Stimulated activated CD4-positive, alpha-beta T cell treated with anti-CD3 and anti-CD28 coated beads, TNF-alpha, amount 100 ng/mL, for 4 hours (primary cell): ENCODE results near the gene ADARB2.
"Not testable (repeated sequence)": the region's sequence is repeated elsewhere in the genome, so short reads cannot be mapped to it uniquely, and the experiment has no call there.

Experiments used
- DNase-seq, 3 experiments: peaks; one replicate each; pipeline ENCODE4 v3.0.0-alpha.2; 2020; ENCODE audit warnings: low read depth in 3 of 3

The ADARB2 gene

DNA sequence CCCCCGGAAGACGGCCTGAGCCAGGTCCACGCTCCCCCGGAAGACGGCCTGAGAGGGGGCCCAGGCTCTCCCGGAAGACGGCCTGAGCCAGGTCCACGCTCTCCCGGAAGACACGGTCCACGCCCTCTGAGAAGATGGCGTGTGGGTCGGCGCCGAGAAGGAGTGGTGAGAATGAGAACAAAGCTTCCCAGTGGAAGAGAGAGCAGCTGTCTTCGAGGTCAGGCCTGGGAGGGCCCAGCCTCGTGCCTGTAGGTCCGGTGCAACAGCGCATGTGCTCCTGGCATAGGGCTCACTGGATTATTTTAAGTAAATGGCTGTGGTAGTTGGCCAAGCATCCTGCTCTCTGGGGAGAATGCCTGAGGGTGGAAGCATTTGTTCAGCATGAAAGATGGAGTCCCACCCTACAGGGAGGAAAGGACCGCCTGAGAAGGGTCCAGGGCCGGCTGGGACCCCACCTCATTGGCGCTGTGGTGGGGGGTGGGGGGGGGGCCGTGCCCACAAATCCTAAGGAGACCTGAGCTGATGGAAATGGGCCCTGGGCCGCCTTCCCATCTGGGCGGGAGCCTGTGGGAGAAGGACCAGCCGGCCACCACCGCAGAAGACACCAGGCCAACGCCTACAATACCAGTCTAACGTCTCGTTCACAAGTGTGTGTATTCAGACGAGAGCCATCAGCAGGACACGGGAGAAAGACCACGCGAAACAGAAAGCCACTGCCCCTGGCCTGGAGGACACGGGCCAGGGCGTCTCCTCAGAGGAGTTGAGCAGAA is 471.1 kb downstream of the ADARB2 start:
- DNase-seq = no peak

GRCh38 chr10:1264001-1264400 is 473.3 kb downstream of the ADARB2 start:
- DNase-seq = no peak

GRCh38 chr10:1257274-1257673 is 480.1 kb downstream of the ADARB2 start:
- no peak for DNase-seq

DNA sequence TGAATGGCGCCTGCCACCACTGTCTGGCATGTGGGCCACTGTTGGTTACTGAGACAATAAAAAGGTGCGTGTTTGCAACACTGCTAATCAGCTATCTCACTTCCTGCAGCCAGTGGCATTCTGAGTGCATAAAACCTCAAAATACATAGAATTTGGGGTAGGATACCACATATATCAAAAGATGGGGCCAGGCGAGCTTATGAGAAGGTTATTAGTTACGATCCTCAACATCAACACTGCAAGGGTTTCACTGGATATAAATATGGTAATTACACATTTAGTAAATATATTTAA is 480.9 kb downstream of the ADARB2 start:
- no peak for DNase-seq

GRCh38 chr10:1255600-1256431 is 481.5 kb downstream of the ADARB2 start:
- no peak for DNase-seq

DNA sequence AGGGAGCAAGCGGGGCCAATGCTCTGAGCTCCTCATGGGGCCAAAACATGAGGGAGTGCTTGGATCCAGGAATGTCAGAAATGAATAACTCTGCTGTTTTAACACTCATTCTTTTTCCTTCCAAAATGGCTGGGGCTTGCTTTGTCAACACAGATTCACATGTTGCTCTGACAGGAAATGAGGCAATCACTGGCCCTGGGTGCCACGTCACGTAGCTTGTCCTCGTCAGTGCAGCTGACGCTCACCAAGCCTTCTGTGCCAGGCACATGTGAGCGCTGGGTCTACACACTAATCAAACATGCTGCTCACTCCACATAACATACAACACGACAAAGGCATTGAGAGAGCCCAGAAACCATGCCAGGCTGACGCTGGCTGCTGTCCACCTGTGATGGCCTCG is 482.2 kb downstream of the ADARB2 start:
- no peak for DNase-seq

GRCh38 chr10:1253523-1254353 is 483.6 kb downstream of the ADARB2 start:
- no peak for DNase-seq

- no peak for DNase-seq
These were observed 485.6 kb downstream of the ADARB2 start for GRCh38 chr10:1251769-1252168.

GRCh38 chr10:1249142-1249920 is 488.0 kb downstream of the ADARB2 start:
- DNase-seq = no peak

GRCh38 chr10:1248262-1248630 is 489.1 kb downstream of the ADARB2 start:
- DNase-seq = not testable (repeated sequence)

- DNase-seq = no peak
These were observed 489.6 kb downstream of the ADARB2 start for GRCh38 chr10:1247598-1248261.

DNA sequence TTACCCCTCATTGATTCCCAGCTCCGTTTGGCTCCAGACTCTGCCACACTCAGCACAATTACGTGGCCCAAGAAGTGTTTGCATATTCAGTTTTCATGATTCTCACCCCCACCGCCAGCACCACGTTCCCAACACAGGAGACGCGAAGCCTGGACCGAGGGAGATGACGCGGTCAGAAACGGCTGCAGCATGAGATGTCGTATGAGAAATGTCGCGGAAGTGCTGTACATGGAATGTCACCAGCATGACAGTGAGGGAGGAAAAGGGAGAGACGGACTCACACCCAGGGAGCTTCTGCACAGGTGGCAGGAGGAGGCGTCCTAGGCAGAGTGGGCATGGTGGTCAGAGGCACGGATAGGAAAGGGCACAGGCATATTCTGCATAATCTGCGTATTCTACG is 492.8 kb downstream of the ADARB2 start:
- DNase-seq = no peak

GRCh38 chr10:1243486-1244234 is 493.7 kb downstream of the ADARB2 start:
- DNase-seq = no peak

- no peak for DNase-seq
These were observed 494.4 kb downstream of the ADARB2 start for GRCh38 chr10:1242975-1243374.

DNA sequence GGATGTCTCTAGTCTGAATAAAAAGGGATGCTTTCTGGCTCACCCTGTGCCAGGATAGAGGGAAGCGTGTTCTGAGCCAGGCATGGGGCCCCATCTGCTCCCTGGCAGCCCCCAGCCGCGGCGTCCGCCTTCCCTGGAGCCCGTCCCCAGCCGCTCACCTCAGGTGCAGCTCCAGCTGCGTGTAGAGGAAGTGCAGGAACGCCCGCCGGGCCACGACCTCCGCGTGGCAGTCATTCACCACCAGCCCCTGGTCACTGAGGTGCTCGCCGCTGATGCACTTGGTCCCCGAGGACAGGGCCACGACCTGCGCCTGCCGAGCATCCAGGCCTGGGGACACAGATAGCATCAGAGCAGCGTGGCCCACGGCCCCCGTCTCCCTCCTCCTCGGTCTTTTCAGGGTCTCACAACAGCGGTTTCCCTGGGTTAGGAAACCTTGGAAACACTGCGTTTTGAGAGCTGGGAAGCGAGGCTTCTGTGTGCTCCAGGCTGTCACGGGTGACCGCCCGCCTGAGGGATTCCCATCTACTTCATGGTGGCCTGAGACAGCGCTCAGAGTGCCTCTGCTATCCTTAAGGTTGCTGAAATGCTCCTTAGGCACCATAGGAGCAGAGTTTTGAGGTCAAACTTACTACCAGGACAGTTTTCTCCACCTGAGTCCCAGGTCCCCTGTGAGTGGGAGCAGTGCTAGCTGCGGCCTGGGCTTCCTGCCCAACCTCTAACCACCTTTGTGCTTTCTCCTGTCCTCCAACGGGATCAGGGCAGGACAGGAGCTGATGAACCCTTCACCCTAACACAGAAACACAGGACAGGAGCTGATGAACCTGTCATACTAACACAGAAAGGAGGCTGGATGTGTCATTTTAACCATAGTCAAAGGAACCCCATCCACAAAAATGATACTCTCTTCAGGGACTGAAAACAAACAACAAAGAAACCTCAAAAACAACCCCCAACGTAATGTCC is 495.1 kb downstream of the ADARB2 start:
- no peak for DNase-seq

DNA sequence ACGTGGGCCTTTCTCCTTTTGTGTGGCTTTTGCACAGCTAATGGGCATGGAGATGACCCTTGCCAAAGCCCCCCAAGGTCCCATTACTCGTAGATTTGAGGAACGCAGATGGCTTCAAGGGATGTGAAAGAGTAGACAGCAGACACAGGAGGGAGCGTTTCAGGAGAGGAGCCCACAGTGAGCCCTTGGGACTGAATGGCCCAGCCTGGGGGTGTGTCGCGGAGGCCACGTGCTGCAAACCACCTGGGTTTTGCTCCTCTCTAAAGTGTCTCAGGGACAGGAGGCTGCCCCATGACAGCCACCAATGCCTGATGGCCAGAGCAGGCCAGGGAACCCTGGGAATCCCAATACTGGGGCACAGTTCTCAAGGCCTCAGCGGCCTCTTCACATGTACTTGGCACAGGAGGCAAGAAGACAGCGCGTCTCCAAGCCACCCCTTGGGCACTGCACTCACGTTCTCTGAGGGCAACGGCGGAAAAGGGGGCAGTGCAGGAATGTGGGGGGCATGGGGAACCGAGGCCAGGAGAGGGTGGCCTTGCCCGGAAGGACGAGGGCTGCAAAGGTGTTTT is 495.9 kb downstream of the ADARB2 start:
- no peak for DNase-seq

- DNase-seq = no peak
These were observed 497.0 kb downstream of the ADARB2 start for GRCh38 chr10:1240341-1240775.

- no peak for DNase-seq
These were observed 504.3 kb downstream of the ADARB2 start for GRCh38 chr10:1233031-1233430.
